RKO (cell line): ENCODE results near the gene DNASE1L2.
A peak's percentile ranks its signal among the peaks of the same experiment; 100 is the strongest.

Experiments used
- DNase-seq: peaks from one replicate; pipeline ENCODE4 v3.0.0-alpha.2; 2016; ENCODE audit warnings: low spot score

DNASE1L2 gene

DNA sequence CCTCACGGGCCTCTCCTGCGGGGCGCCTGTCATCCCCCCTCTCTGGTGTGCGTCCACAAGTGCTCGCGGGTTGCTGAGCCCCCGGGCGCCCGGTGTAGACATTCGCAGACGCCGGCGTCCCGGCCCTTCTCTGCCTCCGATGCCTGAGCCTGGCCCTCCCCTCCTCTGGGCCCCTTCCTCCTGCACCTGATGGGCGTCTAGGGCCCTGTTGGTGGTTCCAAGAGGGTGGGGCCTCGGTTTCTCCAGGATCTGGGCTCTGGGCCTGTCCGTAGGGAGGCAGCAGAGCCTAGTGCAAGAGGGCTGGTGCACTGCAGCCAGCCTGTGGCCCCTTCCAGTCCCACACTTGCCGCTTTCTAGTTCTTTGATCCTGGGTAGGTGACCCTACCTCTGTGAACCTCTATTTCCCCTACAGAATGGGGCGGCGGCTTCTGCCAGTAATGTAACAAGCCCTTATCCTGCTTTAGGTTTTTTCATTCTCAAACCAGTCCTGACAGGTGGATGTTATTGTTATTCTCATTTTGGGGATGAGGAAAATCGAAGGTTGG lies 12.2 kb upstream of the DNASE1L2 start:
- peak; percentile 68 for DNase-seq

DNA sequence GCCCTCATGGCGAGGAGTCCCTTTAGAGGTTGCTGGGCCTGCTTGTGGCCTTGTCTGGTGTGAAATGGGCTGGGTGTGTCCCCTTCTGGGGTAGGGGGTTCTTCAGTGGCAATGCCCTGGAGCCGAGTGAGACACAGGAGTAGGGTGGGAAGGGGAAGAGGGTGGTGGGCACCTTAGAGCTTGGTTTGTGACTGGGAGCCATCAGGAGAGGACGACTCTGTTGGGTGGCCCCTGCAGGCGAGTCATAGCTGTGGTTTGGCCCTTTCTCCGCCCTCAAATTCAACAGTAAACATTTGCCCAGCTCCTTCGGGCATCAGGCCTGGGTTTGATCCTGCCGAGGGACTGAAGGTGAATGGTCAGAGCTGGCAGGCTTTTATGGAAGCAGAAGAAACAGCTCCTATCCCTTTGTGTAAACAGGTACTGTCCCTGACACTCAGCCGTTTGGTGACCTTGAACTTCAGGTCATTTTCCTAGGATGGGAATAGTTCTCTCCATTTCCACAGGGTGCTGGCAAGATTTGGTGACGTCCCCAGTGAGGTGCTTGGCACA lies 9.9 kb upstream of the DNASE1L2 start:
- DNase-seq: no peak

DNA sequence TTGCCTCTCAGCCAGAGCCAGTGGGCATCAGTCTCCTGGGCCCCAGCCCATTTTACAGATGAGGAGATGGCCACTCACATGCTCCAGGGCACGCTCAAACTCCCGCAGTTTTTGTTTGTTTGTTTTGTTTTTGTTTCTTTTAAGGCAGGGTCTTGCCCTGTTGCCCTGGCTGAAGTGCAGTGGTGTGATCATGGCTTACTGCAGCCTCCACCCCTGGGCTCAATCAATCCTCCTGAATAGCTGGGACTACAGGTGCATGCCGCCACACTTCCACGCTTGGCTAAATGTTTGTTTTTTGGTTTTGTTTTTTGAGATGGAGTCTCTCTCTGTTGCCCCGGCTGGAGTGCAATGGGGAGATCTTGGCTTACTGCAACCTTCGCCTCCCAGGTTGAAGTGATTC lies 9.3 kb upstream of the DNASE1L2 start:
- no peak for DNase-seq

DNA sequence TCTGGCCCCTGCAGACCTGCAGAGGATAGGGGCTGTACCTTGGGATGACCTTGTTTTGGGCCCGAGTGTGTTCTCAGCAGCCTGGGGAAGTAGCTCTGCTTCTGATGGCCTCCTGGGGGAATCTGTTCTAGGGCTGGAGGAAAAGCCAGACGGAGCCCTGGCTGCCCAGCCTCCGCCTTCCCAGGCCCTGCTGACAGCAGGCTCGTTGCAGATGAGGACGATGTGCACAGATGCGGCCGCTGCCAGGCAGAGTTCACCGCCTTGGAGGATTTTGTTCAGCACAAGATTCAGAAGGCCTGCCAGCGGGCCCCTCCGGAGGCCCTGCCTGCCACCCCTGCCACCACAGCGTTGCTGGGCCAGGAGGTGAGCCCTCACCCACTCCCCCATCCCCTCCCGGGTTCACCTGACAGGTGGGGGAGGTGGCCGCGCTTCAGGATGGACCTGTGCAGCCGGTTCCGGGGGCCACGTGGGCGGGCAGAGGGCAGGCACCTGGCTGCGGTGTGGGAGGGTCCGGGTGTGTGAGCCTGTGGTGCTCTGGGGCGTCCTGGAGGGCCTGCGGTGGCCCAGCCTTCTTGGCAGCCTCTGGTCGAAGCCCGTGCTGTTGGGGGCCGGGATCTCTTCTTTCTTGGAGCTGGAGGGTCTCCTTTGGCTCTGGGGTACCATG lies 8.0 kb upstream of the DNASE1L2 start:
- DNase-seq: no peak

DNA sequence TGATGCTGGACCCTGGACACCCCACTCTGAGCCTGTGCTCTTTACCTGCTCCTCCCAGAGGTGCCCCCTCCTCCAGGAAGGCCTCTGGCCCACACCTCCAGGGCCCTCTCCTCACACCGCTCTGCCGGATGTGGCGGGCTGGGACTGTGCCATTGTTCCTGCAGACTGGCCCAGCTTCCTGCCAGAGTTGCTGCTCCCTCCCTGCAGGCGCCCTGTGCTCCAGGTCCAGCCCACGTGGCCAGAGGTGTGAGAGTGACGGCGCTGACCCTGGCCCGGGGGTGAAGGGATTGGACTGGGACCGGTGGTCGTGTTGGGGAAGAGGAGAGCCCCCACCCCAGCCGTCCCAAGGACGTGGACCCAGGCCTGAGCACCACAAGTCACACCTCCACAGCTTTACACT lies 7.2 kb upstream of the DNASE1L2 start:
- DNase-seq: no peak

DNA sequence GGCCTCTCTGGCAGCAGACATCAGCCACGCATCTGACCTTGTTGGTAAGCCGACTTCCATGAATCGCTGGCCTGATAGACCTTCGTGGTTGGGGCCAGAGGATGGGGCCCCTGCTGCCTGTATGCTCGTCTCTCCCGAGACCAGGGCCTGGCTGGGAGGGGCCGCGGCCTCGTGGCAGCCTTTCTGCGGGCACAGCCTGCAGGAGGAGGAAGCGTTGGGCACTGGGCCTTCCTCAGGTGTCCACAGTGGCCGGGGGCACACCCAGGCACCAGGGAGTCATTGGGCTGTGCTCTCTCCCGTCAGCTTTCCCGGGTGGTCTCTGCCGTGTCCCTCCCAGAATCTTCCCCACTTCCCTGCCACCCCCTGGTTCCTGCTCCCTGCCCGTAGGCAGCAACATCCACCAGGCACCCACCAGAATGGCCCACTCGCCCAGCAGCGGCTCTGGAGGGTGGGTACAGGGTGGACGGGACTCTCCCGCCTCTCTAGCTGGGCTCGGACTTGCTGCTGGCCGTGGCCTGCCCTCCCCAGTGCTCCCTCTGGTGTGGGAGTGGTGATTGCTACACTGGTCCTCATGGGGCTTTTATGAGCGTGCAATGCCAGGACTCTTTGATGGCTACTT lies 6.5 kb upstream of the DNASE1L2 start:
- DNase-seq: no peak

DNA sequence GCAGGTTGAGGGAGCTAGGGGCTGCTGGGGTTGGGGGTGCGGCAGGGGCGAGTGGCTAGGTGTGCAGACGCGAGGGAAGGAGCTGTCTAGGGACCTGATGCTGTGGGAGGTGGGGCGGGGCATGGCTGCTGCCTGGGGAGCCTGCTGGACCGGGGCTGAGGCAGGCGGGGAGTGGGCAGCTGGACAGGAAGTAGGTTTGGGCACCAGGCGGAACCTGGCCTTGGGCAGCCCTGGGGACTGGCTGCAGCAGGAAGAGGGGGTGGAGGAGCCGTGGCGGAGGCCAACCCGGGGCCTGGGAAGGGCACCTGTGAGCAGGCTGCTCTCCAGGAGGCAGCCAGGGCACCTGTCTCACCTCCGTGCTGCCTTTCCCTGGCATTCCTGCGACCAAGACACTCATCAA lies 5.9 kb upstream of the DNASE1L2 start:
- DNase-seq: no peak

DNA sequence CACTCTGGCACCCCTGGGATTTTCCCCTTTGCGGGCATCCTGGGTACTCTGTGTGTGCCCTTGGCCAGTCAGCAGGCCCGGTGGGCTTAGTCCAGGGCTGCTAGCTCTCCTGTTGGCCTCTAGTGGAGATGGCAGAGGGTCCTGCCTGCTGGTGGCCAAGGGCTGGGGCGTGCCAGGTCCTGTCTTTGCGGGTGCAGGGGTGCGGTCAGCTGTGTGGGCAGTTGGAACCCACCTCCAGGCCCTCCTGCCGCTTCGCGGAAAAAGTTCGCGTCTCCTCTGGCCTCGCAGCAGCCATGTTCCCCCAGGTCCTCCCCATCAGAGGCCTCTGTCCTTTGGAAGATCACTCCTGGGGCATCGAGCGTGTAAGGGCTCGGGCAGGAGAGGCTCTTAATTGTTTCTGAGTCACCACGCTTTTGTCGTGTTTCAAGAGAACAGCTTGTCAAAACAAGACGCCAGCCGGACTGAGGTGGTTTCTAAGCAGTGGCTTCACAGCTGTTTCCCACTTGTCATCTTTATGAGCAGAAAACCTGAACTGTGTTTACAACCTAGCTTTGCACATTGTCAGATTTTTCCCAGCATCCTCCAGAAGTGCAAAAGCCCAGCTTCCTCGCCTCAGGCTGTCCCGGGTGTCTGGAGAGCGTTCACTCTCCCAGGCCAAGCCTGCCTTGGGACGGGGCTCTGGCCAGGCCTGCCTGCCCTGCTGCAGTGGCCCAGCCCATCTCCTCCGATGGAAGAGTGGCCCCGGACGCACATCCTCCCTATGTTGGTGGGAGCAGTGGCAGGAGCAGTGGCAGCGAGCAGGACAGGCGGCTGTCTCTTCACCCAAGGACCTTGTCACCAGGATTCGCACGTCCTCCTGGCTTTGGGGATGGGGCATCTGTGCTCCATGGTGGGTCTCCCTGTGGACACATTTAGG lies 5.0 kb upstream of the DNASE1L2 start:
- no peak for DNase-seq

DNA sequence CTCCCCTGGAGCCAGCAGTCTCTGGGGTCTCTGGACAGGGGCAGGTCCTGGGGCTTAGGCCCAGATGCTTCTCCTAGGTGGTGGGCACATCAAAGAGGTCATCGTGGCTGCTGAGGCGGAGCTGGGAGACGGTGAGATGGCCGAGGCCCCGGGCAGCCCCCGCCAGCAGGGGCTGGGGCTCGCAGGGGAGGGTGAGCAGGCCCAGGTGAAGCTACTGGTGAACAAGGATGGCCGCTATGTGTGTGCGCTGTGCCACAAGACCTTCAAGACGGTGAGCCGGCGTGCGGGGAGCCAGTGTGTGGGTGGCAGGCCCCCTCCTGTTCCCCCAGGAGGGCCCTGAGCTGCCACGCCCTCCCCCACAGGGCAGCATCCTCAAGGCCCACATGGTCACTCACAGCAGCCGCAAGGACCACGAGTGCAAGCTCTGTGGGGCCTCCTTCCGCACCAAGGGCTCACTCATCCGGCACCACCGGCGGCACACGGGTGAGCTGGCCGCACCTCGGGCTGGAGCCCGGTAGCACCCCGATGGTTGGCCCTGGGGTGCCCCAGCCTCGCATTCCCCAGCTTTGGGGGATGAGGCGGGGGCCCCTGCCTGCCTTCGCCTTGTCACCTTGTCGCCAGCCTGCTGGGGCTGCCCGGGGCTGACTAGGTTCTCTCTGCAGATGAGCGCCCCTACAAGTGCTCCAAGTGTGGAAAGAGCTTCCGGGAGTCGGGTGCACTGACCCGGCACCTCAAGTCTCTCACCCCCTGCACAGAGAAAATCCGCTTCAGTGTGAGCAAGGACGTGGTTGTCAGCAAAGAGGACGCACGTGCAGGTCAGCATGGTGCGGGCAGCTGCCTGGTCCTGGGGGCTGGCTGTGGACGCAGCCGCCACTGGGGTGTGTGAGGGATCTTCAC lies 3.9 kb upstream of the DNASE1L2 start:
- DNase-seq: no peak

DNA sequence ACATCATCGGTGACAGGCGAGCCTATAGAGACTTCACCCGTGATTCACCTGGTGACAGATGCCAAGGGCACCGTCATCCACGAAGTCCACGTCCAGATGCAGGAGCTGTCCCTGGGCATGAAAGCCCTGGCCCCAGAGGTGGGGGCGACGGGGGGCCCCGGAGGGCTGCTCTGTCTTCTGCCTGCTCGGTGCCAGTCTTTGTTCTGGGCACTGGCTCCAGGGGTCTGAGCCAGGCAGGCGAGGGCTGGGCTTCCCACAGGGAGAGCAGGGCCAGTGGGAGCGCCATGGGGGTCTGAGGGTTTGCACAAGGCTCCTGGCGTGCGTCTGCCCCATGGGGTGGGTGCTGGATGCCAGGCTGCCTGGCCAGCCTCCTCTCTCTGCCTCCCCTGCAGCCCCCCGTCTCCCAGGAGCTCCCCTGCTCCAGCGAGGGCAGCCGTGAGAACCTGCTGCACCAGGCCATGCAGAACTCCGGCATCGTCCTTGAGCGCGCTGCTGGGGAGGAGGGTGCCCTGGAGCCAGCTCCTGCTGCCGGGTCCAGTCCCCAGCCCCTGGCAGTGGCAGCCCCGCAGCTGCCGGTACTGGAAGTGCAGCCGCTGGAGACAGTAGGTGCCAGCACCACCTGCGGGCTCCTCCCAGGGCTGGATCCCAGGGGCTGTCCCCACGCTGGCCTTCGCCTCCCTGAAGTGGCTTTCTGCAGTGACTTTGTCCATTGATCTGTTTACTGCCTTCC lies 3.0 kb upstream of the DNASE1L2 start:
- DNase-seq: no peak

DNA sequence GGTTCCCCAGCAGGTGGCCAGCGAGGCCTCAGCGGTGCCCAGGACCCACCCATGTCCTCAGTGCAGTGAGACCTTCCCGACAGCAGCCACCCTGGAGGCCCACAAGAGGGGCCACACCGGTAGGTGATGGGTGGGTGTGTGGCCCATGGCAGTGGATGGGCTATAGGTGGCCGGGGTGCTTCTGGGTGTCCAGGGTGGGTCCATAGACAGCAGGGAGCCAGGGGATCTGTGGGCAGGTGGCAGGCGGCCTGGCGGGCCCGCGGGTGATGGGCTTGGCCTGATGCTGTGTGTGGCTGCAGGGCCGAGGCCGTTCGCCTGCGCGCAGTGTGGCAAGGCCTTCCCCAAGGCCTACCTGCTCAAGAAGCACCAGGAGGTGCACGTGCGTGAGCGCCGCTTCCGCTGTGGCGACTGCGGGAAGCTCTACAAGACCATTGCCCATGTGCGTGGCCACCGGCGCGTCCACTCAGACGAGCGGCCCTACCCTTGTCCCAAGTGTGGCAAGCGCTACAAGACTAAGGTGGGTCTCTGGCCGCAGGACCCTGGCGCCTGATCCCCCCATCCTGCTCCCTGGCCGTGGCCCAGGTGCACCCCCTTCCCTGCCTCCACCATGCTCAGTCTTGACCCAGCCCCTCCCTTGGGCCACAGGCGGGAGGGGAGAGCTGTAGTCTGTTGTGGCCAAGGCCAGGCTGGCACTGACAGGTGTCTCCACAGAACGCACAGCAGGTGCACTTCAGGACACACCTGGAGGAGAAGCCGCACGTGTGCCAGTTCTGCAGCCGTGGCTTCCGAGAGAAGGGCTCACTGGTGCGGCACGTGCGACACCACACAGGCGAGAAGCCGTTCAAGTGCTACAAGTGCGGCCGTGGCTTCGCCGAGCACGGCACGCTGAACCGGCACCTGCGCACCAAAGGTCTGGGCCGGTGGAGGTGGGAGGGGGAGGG lies 2.1 kb upstream of the DNASE1L2 start:
- no peak for DNase-seq

DNA sequence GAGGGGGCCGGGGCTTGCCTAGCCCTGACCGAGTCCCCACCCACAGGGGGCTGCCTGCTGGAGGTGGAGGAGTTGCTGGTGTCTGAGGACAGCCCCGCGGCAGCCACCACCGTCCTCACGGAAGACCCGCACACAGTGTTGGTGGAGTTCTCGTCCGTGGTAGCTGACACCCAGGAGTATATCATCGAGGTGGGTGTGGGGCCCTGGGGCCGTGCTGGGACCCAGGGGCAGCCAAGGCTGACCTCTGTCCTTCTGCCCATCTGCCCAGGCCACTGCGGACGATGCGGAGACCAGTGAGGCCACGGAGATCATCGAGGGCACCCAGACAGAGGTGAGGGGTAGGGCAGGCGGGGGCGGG lies 1.5 kb upstream of the DNASE1L2 start:
- no peak for DNase-seq

DNA sequence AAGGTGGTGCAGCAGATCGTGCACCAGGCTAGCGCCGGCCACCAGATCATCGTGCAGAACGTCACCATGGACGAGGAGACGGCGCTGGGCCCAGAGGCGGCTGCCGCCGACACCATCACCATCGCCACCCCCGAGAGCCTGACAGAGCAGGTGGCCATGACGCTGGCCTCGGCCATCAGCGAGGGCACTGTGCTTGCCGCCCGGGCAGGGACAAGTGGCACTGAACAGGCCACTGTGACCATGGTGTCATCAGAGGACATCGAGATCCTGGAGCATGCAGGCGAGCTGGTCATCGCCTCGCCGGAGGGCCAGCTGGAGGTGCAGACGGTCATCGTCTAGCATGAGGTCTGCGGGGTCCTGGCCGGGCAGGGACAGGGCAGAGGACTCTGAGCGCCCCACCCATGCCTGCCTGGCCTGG lies 1.0 kb upstream of the DNASE1L2 start:
- no peak for DNase-seq

DNA sequence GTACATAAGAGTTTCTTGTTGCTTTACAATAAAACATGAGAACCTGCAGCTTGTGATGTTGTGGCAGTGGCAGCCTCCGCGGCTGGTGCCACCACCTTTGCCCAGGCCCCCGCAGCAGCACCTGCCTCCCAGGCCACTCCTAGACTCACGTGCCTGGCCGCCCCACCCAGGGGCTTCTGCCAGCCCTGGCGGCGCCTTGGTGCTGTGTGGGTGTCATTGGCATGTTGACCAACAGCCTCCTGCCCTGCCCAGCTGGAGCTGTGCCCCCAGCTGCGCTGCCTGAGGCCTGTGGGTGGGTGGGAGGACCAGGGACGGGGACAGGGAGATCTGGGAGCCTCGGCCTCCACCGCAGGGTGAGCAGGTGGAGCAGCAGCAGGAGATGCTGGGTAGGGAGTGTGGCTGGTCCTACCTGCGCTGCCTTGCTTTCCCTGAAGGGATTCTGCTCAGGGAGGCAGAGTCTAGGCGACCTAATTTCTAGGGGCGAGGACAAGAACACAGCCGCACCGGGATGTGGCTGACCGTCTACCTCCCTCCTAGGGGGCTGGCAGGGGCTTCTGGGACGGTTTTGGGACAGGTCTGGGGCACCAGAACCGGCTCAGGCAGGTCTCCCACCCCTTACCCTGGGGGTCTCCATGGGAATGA lies 428 bp upstream of the DNASE1L2 start:
- no peak for DNase-seq

DNA sequence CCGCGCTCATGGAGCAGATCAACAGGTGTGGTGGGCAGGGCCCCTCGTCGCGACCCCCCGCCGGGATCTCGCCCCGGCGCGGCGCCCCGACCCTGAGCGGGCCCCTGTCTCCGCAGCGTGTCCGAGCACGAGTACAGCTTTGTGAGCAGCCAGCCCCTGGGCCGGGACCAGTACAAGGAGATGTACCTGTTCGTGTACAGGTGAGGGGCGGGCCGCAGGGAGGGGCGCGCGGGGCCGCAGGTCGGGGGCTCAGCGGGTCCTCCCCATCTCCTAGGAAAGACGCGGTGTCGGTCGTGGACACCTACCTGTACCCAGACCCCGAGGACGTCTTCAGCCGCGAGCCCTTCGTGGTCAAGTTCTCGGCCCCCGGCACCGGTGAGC lies 848 bp downstream of the DNASE1L2 start:
- DNase-seq: no peak

DNA sequence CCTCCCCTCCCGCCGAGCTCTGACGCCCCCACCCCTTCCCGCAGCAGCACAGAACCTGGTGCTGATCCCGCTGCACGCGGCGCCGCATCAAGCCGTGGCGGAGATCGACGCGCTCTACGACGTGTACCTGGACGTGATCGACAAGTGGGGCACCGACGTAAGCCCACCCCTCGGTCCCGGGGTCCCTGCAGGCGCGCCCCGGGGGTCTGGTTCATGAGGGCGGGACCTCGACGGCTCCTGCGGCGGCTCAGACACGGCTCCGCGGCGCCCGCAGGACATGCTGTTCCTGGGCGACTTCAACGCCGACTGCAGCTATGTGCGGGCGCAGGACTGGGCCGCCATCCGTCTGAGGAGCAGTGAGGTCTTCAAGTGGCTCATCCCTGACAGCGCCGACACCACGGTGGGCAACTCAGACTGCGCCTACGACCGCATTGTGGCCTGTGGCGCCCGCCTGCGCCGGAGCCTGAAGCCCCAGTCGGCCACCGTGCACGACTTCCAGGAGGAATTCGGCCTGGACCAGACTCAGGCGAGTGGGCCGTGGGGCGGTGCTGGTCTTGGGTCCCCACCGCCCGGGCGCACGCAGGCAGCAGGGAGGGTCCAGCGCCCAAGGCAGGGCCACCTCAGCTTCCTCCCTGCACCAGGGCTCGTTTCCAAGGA lies 1.4 kb downstream of the DNASE1L2 start:
- DNase-seq: no peak

DNA sequence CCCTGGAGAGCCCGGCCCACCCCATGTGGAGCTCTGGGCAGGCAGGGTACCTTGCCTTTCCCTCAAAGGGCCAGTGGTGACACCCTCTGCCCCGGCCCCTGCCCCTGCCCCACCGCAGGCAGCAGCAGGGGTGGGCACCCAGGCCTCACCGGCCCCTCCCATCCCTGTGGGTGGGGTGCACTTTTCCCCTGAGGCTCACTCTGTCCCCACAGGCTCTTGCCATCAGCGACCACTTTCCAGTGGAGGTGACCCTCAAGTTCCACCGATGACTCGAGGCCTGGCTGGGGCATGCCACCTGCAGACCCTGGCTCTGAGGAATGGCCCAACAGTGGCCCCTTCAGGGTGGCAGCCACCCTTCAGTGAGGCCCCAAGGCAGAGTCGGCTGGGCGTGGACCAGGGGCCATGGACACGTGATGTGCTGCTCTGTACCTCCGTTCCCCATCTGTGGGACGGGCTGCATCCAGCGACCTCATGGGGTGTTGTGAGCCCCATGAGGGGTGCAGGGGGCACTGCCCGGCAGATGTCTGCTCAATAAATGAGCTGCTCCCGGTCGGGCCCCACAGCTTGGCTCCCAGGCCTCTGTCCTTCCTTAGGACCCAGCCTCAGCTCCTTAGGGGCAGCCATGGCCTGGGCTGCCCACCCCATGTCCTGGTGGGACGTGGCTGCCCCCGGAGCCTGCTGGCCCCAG lies 2.0 kb downstream of the DNASE1L2 start:
- no peak for DNase-seq
